ENCODE measurements around the gene SCN1B.

DNA sequence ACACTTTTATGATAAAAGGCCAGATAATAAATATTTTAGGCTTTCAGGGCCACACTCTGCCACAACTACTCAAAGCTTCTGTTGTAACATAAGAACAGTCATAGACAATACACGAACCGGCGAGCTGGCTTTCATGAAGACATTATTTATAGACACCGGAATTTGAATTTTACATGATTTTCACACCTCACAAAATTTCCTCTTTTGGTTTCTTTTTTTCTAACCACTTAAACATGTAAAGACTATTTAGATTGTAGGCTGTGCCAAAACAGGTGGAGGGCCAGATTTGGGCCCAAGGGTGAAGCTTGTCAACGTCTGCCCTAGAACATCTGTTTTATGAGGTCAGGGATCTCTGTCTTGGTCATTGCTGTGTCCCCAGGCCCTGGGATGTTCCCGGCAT is 55.7 kb downstream of the SCN1B start:
- TF ChIP-seq, protein P1, sequence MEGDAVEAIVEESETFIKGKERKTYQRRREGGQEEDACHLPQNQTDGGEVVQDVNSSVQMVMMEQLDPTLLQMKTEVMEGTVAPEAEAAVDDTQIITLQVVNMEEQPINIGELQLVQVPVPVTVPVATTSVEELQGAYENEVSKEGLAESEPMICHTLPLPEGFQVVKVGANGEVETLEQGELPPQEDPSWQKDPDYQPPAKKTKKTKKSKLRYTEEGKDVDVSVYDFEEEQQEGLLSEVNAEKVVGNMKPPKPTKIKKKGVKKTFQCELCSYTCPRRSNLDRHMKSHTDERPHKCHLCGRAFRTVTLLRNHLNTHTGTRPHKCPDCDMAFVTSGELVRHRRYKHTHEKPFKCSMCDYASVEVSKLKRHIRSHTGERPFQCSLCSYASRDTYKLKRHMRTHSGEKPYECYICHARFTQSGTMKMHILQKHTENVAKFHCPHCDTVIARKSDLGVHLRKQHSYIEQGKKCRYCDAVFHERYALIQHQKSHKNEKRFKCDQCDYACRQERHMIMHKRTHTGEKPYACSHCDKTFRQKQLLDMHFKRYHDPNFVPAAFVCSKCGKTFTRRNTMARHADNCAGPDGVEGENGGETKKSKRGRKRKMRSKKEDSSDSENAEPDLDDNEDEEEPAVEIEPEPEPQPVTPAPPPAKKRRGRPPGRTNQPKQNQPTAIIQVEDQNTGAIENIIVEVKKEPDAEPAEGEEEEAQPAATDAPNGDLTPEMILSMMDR (IDR thresholded peaks at IDR 0.05) = no peak
- TF ChIP-seq POLR2A (IDR thresholded peaks at IDR 0.05) = no peak
